NCI-H146 (cell line): Measurements from ENCODE around the gene GSTM1.

Source experiments
- DNase-seq: peaks from one replicate; lab custom pipeline; 2025; lab: John Stamatoyannopoulos, UW

GSTM1 gene

GRCh38 chr1:109687641-109688499, at the start of gene GSTM1:
TSS of gene GSTM1 (plus strand) at chr1:109687817. CDS start at chr1:109687874, 57 bp downstream.
- no peak for DNase-seq

DNA sequence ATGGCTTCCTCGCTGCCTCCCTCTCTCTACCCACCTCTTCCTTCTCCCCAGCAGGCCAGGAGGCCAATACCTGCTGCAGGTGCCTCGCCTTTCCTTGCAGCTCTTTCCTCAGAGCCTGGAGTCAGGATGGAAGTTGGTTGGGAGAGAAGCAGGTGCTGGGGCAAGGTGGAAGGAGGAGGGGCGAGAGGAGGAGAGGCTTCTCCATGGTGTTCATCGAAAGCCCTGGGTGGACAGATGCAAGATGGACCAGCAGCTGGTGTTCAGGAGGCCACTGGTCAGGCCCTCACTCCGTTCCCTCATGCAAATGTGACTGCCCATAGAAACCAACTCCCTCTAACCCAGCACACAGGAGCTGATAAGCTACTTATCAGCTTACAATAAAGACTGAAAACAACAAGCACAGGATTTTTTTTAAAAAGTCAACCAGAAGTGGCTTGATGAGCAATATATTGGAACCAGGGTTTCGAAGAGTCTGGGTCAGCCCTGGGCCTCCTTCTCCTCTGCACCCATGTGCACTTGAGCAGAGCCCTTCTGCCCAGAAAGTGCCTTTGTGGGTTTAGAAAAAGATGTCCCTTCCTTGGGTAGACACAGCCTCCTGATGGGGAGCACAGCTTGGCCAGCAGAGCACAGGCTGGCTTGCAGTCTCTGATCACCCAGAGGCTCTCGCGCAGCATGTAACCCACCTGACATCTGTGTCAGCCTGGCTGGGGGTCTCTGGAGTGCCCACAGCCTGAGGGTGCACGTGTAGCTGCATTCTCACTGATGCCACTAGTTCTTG, 48.4 kb upstream of the GSTM1 start:
- no peak for DNase-seq

DNA sequence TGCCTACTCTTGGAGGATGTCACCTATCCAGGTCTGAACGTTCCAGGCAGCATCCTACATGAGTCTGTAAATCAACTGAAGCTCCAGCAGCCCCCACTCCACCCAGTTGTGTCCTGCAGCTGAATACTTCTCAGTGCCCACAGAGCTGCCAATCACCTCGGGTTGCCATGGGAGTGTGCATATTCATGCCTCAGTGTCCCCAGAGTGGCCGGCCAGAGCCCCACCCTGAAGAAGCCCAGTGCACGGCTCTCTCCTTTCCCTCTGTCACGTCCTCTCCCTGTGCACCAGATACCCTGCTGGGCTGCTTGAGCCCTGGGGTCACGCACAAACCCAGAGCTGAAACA, 47.8 kb upstream of the GSTM1 start:
- DNase-seq: no peak

GRCh38 chr1:109640285-109640865, 47.2 kb upstream of the GSTM1 start:
- DNase-seq: peak; percentile 64

DNA sequence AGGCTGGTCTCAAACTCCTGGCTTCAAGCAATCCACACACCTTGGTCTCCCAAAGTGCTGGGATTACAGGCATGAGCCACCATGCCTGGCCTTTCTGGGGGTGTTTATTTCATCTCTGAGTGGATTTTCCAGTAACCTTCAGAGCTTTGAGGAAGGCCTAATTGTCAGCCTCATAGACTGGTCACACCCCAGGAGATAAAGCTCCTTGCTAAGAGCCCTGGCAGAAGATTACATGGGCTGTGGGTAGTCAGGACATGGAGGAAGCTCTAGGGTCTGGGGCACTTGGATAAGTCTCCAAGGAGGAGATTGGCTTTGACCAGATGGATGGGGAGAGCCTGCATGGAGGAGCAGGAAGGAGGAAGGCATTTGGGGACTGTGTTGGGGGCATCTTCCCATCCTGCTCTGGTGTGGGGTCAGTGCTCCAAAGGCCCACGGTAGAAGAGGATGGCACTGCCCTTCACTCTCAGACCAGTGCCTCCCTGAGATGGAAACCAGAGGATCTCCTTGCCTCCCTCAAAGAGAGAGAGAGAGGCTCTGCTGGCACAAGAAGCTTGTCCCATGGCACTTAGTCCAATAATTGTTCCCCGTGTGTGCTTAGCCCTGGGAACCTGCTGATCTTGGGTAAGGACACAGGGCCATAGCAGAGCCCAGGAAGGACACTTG, 46.4 kb upstream of the GSTM1 start:
- no peak for DNase-seq

DNA sequence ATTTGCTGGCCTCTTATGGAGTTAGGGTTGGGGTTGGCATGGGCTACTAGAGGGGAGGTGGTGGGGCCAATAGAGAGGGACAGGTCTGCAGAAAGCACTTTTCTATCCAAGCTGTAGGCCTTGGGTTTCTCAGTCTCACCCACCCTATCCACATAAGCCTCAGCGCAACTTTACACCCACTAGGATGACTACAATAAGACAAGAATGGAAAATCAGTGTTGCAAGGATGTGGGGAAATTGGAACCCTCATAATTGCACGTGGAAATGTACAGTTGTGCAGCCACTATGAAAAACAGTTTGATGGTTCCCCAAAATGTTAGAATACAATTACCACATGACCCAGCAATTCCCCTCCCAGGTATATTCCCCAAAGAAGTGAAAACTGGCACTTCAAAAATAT, 45.8 kb upstream of the GSTM1 start:
- no peak for DNase-seq

GRCh38 chr1:109642626-109643025, 45.0 kb upstream of the GSTM1 start:
- DNase-seq: no peak

GRCh38 chr1:109643385-109644230, 44.0 kb upstream of the GSTM1 start:
- DNase-seq: peak; percentile 62

- DNase-seq: peak; percentile 25
Observed at GRCh38 chr1:109644670-109645069, 42.9 kb upstream of the GSTM1 start.

GRCh38 chr1:109649491-109649914, 38.1 kb upstream of the GSTM1 start:
- peak; percentile 20 for DNase-seq

GRCh38 chr1:109650609-109651008, 37.0 kb upstream of the GSTM1 start:
- DNase-seq: no peak

DNA sequence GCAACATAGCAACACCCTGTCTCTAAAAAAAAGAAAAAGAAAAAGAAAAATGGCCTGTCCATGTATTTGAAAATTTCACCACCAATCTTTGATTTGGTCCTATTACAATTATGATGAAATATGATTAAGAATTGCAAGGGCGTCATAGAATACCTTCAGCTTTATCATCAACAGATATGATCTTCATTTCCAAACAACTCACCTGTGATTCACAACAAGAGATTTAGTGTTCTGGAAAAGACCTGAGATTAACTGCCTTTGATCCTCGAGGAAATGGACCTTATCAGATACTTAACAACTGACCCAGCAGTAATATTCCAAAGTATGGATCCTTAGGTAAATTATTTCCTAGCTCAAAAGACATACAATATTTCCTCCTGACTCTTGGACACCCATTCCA, 35.2 kb upstream of the GSTM1 start:
- DNase-seq: no peak

DNA sequence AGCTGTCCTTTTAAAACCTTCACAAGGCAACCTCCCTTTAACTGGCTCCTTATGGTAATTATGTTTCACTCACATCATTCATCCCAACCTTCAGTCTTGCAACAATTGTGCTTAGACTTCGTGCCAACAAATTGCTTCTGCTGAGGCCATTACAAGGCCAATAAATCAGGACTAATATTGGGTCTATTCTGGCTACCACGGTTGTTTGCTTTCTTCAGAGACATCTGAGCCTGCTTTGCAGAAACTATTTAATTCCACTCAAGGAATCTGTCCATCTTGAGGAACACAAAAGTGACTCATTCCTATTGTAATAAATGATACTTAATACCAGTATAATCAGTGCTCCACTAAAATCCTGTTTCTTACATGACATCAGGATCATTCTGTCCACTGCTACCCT, 34.3 kb upstream of the GSTM1 start:
- no peak for DNase-seq

DNA sequence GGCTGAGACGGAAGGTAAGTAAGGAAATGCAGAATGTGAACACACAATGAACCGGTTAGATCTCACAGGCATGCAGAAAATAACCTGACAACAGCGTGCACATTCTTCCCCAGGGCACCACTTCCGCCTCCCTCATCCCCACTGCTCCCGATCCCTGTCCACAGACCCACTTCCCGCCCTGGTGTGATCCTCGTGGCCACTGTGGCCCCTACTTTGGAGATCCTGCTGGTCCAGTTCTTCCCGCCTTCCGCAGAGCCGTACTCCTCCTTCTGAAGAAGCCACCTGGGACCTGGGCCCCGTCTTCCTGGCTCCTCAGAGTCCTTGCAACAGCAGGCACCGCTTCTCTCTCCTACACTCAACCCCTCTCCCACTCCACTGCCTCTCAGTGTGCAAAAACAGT, 33.1 kb upstream of the GSTM1 start:
- DNase-seq: no peak

DNA sequence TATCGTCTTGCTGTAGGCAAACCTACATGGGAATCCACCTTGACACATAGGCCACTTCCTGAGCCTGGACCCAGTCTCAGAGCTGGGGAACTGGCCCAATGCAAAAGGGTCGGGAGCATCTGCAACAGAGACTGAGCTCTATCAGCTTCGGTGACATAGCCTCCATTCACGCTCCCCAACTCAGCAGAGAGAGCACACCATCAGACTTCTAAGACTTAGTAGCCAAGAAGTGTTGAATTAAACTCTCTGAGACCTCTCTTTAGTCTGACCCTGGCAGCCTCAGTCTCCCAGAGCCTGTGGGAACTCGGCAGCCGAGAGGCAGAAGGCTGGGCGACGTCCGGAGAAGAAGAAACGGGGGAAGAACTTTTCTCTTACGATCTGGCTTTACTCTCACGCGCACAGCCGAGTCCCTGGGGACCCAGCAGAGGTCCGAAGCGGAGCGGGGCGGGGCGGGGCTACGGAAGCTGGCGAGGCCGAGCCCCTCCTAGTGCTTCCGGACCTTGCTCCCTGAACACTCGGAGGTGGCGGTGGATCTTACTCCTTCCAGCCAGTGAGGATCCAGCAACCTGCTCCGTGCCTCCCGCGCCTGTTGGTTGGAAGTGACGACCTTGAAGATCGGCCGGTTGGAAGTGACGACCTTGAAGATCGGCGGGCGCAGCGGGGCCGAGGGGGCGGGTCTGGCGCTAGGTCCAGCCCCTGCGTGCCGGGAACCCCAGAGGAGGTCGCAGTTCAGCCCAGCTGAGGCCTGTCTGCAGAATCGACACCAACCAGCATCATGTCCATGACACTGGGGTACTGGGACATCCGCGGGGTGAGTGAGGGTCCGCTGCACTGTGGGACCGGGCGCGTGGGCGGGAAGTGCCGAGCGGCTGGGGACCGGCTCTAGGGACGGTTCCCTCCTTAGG, 31.8 kb upstream of the GSTM1 start, which contains the start of gene GSTM4:
Gene GSTM4, plus strand, starts transcription at position 485 of the 905 bp plus-strand sequence. Its CDS starts 291 bp downstream, at position 776.
- DNase-seq: peak; percentile 58

- DNase-seq: no peak
Observed at GRCh38 chr1:109657395-109657794, 30.2 kb upstream of the GSTM1 start.

- no peak for DNase-seq
Observed at GRCh38 chr1:109657970-109658369, 29.6 kb upstream of the GSTM1 start.

- DNase-seq: no peak
Observed at GRCh38 chr1:109658533-109659042, 29.0 kb upstream of the GSTM1 start.

DNA sequence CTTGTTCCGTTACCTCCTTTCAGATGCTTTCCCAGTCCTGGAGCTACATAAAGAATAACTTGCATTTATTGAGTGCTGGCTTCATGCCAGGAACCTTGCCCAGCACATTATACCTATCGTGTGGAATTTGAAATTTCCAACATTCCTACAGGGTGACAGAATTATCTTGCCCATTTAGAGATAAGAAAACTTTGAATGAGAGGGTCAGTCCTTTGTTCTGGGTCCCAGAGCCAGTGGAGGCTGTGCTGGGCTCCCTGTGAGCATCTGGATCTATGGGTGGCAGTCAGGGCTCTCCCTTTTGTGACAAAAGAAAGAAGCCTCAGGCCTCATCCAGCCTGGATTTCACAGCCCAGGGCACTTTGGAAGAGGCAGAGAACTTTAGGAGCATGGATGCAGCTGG, 28.5 kb upstream of the GSTM1 start:
- no peak for DNase-seq
